Nephron (organoid): ENCODE measurements around the gene NTM.

Experiments used
- H3K27ac Mint-ChIP-seq, 3 experiments: 2 replicates each; pipeline ENCODE4 v1.8.0; 2020; ENCODE audit warnings: mixed read lengths in 3 of 3, mild to moderate bottlenecking in 2 of 3, moderate library complexity in 1 of 3
- H3K27me3 Mint-ChIP-seq: 2 replicates; pipeline ENCODE4 v1.8.0; 2021; ENCODE audit warnings: low read depth, mild to moderate bottlenecking, moderate library complexity, mixed read lengths
- H3K36me3 Mint-ChIP-seq: 2 replicates; pipeline ENCODE4 v1.8.0; 2020; ENCODE audit warnings: low read depth, mixed read lengths
- H3K4me1 Mint-ChIP-seq: 2 replicates; pipeline ENCODE4 v1.8.0; 2020; ENCODE audit warnings: mixed read lengths
- H3K4me3 Mint-ChIP-seq, 3 experiments: 2 replicates each; pipeline ENCODE4 v1.8.0; 2020; ENCODE audit warnings: mild to moderate bottlenecking in 3 of 3, mixed read lengths in 3 of 3, moderate library complexity in 2 of 3
- H3K9me3 Mint-ChIP-seq: 2 replicates; pipeline ENCODE4 v1.8.0; 2020; ENCODE audit warnings: mixed read lengths
- TF ChIP-seq, protein P1 (sequence below), 3 experiments: fragments of 200-600 bp; sonication (generic); IDR thresholded peaks; one replicate each; pipeline ENCODE4 v1.5.0; 2021; ENCODE audit warnings: antibody characterized with exemption in 3 of 3; ENCODE audit not compliant: unreplicated experiment in 3 of 3

The NTM gene

DNA sequence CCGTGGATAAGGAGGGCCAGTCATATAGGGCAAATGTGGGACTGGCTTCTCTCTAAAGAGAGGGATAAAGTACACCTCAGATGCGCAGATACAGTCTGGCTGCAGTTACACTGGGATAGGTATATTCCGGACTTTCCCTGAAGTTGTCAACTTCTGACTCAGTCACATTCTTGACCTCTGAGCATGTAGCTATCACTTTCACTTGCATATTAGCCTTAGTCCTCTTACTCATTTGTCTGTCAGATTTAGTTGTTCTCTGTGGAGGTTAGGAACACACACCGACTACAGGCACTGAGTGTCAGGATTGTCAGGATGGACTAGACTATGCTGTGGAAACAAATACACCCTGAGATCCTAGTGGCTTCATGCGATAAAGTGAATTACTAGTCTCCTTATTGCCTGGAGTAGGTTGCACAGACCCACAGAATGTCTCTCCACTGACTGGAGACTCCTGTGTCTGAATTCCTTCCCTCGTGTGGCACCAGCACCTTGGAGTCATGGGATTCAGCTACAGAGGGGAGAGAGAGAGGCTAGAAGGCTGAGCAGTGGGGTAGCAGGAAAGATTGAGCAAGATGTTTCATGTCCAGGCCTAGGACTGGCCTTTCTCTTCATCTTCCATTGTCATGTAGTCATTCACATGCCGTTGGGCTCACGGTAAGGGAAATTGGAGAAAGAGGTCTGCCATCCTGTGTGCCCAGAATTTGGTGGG, 654.3 kb downstream of the NTM start:
- TF ChIP-seq, protein P1, sequence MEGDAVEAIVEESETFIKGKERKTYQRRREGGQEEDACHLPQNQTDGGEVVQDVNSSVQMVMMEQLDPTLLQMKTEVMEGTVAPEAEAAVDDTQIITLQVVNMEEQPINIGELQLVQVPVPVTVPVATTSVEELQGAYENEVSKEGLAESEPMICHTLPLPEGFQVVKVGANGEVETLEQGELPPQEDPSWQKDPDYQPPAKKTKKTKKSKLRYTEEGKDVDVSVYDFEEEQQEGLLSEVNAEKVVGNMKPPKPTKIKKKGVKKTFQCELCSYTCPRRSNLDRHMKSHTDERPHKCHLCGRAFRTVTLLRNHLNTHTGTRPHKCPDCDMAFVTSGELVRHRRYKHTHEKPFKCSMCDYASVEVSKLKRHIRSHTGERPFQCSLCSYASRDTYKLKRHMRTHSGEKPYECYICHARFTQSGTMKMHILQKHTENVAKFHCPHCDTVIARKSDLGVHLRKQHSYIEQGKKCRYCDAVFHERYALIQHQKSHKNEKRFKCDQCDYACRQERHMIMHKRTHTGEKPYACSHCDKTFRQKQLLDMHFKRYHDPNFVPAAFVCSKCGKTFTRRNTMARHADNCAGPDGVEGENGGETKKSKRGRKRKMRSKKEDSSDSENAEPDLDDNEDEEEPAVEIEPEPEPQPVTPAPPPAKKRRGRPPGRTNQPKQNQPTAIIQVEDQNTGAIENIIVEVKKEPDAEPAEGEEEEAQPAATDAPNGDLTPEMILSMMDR (IDR thresholded peaks at IDR 0.05; ENCODE audit: unreplicated experiment in 3 of 3), result no peak
- Mint-ChIP-seq H3K27ac (peak overlapping the region in 1 of 3 experiments; percentile 41), H3K4me1 (peaks cover 31% of the 10 kb centered on the region), H3K36me3 (peaks cover 3% of the 10 kb centered on the region), H3K27me3 (no peaks in the 10 kb centered on the region), H3K4me3 (no peak overlapping the region), H3K9me3 (peaks cover 5% of the 10 kb centered on the region)

DNA sequence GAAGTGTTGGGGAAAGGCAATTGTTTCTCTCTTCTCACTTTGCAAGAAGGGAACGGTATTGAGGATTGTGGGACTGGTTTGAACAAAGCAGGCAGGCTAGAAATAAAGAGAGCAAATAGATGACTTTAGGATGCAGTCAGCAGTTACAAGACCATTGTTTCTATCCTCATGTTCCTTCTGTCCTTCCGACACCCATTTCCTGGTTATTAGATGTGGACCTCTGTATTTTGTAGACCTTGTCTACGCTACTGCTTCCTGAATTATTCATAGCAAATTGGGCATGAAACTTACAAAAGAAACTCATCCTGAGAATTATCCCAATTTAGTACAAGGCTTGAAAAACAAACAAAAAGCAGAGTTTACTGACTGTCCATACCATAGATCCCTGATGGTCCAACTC, 656.3 kb downstream of the NTM start:
- Mint-ChIP-seq H3K4me1 (peaks cover 31% of the 10 kb centered on the region), H3K9me3 (no peaks in the 10 kb centered on the region), H3K27ac (no peak overlapping the region), H3K4me3 (no peak overlapping the region), H3K36me3 (no peaks in the 10 kb centered on the region), H3K27me3 (peaks cover 4% of the 10 kb centered on the region)
- TF ChIP-seq, protein P1 (IDR thresholded peaks at IDR 0.05; ENCODE audit: unreplicated experiment in 3 of 3), result no peak

DNA sequence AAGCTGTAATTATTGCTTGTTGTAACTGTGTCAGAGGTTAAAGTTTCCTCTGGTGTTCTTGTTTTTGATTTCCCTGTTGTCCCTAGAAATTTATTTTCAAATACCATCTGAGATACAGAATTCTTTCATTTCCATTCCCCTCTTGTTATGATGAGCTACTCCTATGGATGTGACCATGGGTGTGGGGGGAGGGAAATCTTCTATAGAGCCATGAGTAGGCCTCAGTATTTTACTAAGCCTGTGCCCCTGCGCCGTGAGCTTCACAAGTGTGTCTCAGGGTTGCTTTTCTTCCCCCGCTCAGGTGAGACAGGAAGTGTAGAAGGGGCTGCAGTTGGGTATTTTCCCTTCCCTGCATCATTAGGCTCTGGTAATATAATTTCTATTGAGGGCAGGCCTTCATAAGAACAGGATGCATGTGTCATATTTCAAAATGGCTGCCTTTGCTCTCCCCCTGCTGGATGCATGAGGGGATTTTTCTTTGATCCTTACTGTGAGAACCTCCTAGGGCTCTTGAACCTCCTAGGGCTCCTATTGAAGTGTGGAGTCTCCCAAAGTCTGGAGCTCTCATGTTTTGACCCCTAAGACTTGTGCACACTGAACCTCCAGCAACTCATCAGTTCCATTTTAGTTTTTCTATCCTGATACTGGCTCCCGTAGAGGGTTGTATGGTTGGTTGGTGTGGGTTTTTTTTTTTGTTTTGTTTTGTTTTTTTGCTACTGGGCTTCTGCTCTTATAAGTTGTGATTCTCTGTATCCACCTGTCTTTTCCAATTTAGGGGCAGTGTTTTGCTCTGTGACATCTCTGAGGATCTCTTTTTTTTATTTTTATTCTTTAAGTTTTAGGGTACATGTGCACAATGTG, 658.2 kb downstream of the NTM start:
- H3K4me3 Mint-ChIP-seq, result no peak overlapping the region
- TF ChIP-seq, protein P1 (IDR thresholded peaks at IDR 0.05; ENCODE audit: unreplicated experiment in 3 of 3), result peak; percentile 49 to 65 (median 51)
- peaks cover 4% of the 10 kb centered on the region for H3K27me3 Mint-ChIP-seq
- no peaks in the 10 kb centered on the region for H3K9me3 Mint-ChIP-seq
- peaks cover 36% of the 10 kb centered on the region for H3K4me1 Mint-ChIP-seq
- no peaks in the 10 kb centered on the region for H3K36me3 Mint-ChIP-seq
- H3K27ac Mint-ChIP-seq, result peak overlapping the region; percentile 10 to 76 (median 46)

DNA sequence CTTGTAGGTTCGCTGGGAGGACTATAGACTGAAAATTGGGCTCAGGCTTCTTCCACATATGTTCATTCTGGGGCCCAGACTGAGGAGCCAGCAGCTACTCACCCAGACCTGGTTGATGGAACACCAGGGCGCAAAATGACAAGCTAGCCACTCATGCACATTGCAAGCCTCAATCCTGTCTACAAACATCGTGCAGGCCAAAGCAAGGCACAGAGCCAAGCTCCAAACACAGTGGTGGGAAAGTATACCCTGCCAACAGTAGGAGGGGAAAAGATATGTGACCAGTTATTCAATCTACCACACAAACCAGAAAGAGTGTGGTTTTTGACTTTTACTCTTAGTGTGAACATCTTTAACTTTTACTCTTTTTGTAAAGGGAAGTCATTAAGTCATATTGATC, 660.5 kb downstream of the NTM start:
- H3K27ac Mint-ChIP-seq, result no peak overlapping the region
- no peaks in the 10 kb centered on the region for H3K36me3 Mint-ChIP-seq
- H3K27me3 Mint-ChIP-seq, result peaks cover 4% of the 10 kb centered on the region
- no peak overlapping the region for H3K4me3 Mint-ChIP-seq
- H3K9me3 Mint-ChIP-seq, result no peaks in the 10 kb centered on the region
- TF ChIP-seq, protein P1 (IDR thresholded peaks at IDR 0.05; ENCODE audit: unreplicated experiment in 3 of 3), result no peak
- H3K4me1 Mint-ChIP-seq, result peaks cover 31% of the 10 kb centered on the region

DNA sequence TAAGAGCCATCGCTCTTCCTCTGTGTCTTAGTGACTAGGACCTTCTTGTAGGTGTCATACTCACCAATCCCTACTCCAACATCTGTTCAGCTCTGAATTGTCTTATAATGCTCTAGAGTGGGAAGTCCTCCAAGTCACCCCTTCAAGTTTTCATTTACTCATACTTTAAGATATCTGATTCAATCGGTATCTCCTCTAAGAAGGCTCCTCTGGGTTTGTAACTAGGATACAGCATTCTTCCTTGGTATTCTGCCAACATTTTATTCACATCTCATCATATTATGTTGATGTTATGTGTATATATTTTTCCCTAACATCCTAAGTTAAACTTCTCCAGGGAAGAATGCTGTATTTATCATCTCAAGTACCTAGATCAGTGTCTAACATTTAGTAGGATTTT, 662.1 kb downstream of the NTM start:
- H3K36me3 Mint-ChIP-seq, result no peaks in the 10 kb centered on the region
- H3K4me1 Mint-ChIP-seq, result peaks cover 29% of the 10 kb centered on the region
- H3K27ac Mint-ChIP-seq, result peak overlapping the region in 1 of 3 experiments; percentile 7
- H3K9me3 Mint-ChIP-seq, result no peaks in the 10 kb centered on the region
- H3K27me3 Mint-ChIP-seq, result peaks cover 4% of the 10 kb centered on the region
- no peak overlapping the region for H3K4me3 Mint-ChIP-seq
- TF ChIP-seq, protein P1 (IDR thresholded peaks at IDR 0.05; ENCODE audit: unreplicated experiment in 3 of 3), result no peak
